SK-N-SH treated with all-trans-retinoic acid at 6 μM for 48 hours (cell line): ENCODE results near the gene PRKACA.

Experiments
- ATAC-seq: fragments of 200-7000 bp; cut with Tn5 transposase; 3 replicates; pipeline ENCODE4 v1.9.1; 2020; ENCODE audit warnings: mild to moderate bottlenecking, moderate library complexity
- BACH2 ChIP-seq: fragments of 250-450 bp; sonication (Bioruptor Pico); IDR thresholded peaks from 2 replicates; pipeline ENCODE4 v1.9.0; 2021; ENCODE audit warnings: mild to moderate bottlenecking, borderline replicate concordance
- CSDC2 ChIP-seq: fragments of 250-450 bp; sonication (Bioruptor Pico); IDR thresholded peaks from 2 replicates; pipeline ENCODE4 v1.5.0; 2020; ENCODE audit warnings: mild to moderate bottlenecking, moderate library complexity
- ESRRG ChIP-seq: fragments of 250-450 bp; sonication (Bioruptor Pico); IDR thresholded peaks from 2 replicates; pipeline ENCODE4 v1.6.1; 2021; ENCODE audit warnings: mild to moderate bottlenecking
- GLIS3 ChIP-seq: fragments of 250-450 bp; sonication (Bioruptor Pico); IDR thresholded peaks from 2 replicates; pipeline ENCODE4 v1.5.0; 2020; ENCODE audit warnings: mild to moderate bottlenecking, moderate library complexity
- ISL1 ChIP-seq: fragments of 250-450 bp; sonication (Bioruptor Pico); IDR thresholded peaks from 2 replicates; pipeline ENCODE4 v2.1.2; 2022; ENCODE audit warnings: mild to moderate bottlenecking, moderate library complexity
- OSR1 ChIP-seq: fragments of 250-450 bp; sonication (Bioruptor Pico); IDR thresholded peaks from 2 replicates; pipeline ENCODE4 v1.8.0; 2022; ENCODE audit warnings: moderate library complexity, mild to moderate bottlenecking, inconsistent platforms
- PPARA ChIP-seq: fragments of 250-450 bp; sonication (Bioruptor Pico); IDR thresholded peaks from 2 replicates; pipeline ENCODE4 v1.5.0; 2020; ENCODE audit warnings: mild to moderate bottlenecking, borderline replicate concordance
- SNAI2 ChIP-seq: fragments of 250-450 bp; sonication (Bioruptor Pico); IDR thresholded peaks from 2 replicates; pipeline ENCODE4 v1.5.0; 2020; ENCODE audit warnings: mild to moderate bottlenecking, moderate library complexity
- TCF4 ChIP-seq: fragments of 250-450 bp; sonication (Bioruptor Pico); IDR thresholded peaks from 2 replicates; pipeline ENCODE4 v1.8.0; 2021; ENCODE audit warnings: mild to moderate bottlenecking, moderate library complexity, borderline replicate concordance
- TOX ChIP-seq: fragments of 250-450 bp; sonication (Bioruptor Pico); IDR thresholded peaks from 2 replicates; pipeline ENCODE4 v1.8.0; 2021; ENCODE audit warnings: mild to moderate bottlenecking, moderate library complexity, borderline replicate concordance
- ZC3H10 ChIP-seq: fragments of 250-450 bp; sonication (Bioruptor Pico); IDR thresholded peaks from 2 replicates; pipeline ENCODE4 v1.5.1; 2021; ENCODE audit warnings: mild to moderate bottlenecking, moderate library complexity
- ZFP30 ChIP-seq: fragments of 450-650 bp; formaldehyde crosslinking; IDR thresholded peaks from 2 replicates; pipeline ENCODE4 v1.5.0; 2022; ENCODE audit warnings: mild to moderate bottlenecking, moderate library complexity
- ZNF565 ChIP-seq: fragments of 450-650 bp; formaldehyde crosslinking; conservative IDR thresholded peaks from 2 replicates; pipeline ENCODE4 v1.5.0; 2020; ENCODE audit warnings: low read depth, mild to moderate bottlenecking, moderate library complexity
- ZNF70 ChIP-seq: fragments of 450-650 bp; formaldehyde crosslinking; IDR thresholded peaks from 2 replicates; pipeline ENCODE4 v1.5.0; 2020; ENCODE audit warnings: mild to moderate bottlenecking, moderate library complexity
- TF ChIP-seq, protein P1 (sequence below): fragments of 250-450 bp; sonication (Bioruptor Pico); IDR thresholded peaks from 2 replicates; pipeline ENCODE4 v1.5.1; 2021; ENCODE audit warnings: mild to moderate bottlenecking, moderate library complexity
- TF ChIP-seq, protein P2 (sequence below): fragments of 250-450 bp; sonication (Bioruptor Pico); IDR thresholded peaks from 2 replicates; pipeline ENCODE4 v1.5.0; 2020; ENCODE audit warnings: mild to moderate bottlenecking, moderate library complexity
- TF ChIP-seq, protein P3 (sequence below): fragments of 250-450 bp; sonication (Bioruptor Pico); IDR thresholded peaks from 2 replicates; pipeline ENCODE4 v1.5.1; 2020; ENCODE audit warnings: low read depth, mild to moderate bottlenecking, moderate library complexity

PRKACA gene

DNA sequence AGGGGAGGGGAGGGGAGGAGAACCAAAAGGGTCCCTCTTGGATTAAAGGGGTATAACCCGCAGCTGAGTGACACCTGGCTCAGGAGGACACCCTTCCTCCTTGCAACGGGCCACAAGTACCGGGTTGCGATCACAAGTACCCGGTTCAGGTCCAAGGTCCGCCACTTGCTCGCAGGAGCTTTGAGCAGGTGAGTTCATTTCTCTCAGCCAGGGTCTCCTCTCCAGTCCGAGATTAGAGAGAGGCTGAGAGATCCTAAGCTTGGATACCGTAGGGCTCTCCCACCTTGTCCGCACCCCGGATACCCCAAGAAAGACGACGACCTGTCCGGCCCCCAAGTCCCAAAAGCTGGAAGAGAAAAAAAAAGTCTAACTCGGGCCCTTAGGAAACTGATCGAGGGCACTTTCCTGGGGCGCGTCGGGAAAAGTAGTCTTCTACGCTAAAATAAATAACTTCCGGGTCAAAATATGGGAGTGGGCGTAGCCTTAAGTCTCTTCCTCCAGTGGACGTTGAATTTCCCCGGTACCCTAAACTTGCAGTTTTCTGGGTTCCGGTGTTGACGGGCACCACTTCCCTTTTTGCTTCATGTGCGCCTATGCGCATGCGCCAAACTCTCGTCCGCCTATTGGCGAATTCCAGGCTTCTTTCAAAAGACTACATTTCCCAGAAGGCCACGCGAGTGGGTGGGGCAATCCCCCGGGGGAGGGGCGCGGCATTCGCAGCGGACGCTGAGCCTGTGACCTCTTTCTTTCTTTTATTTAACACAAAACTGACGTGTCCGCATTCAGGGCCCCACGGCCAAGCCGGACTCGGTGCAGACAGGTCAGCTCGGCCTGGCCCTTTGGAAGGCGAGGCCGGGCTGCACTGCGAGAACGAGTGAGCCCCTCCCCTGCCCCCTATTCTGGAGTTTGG, 36.4 kb downstream of the PRKACA start:
- TF ChIP-seq SNAI2 (CRISPR knock-in tag) = no peak
- TF ChIP-seq ZC3H10 (CRISPR knock-in tag) = no peak
- TF ChIP-seq GLIS3 (CRISPR knock-in tag) = no peak
- ATAC-seq = peak; percentile 96

DNA sequence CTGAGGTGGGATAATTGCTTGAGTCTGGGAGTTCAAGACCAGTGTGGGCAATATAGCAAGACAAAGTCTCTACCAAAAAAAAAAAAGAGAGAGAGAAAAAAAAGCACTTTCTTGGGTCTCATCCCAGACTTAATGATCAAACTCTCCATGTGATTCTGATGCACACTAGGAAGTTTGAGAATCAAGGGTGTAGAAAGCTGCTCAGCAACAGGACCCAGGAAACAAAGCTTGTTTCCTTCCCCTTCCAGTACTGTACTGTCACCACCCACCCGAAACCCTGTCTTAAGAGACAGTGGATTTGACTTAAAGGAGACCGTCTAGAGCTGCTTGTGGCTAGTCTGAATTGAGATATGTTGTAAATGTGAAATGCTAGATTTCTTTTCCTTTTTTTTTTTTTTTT, 39.2 kb downstream of the PRKACA start:
- no peak for ATAC-seq
- TF ChIP-seq, protein P1, sequence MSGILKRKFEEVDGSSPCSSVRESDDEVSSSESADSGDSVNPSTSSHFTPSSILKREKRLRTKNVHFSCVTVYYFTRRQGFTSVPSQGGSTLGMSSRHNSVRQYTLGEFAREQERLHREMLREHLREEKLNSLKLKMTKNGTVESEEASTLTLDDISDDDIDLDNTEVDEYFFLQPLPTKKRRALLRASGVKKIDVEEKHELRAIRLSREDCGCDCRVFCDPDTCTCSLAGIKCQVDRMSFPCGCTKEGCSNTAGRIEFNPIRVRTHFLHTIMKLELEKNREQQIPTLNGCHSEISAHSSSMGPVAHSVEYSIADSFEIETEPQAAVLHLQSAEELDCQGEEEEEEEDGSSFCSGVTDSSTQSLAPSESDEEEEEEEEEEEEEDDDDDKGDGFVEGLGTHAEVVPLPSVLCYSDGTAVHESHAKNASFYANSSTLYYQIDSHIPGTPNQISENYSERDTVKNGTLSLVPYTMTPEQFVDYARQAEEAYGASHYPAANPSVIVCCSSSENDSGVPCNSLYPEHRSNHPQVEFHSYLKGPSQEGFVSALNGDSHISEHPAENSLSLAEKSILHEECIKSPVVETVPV (CRISPR knock-in tag) = no peak
- TF ChIP-seq OSR1 (CRISPR knock-in tag) (no peak), BACH2 (CRISPR knock-in tag) (no peak), ZNF565 (CRISPR knock-in tag) (no peak), TCF4 (CRISPR knock-in tag) (no peak), PPARA (CRISPR knock-in tag) (no peak), ZC3H10 (CRISPR knock-in tag) (no peak), ESRRG (CRISPR knock-in tag) (no peak), CSDC2 (CRISPR knock-in tag) (no peak)
- TF ChIP-seq, protein P2, sequence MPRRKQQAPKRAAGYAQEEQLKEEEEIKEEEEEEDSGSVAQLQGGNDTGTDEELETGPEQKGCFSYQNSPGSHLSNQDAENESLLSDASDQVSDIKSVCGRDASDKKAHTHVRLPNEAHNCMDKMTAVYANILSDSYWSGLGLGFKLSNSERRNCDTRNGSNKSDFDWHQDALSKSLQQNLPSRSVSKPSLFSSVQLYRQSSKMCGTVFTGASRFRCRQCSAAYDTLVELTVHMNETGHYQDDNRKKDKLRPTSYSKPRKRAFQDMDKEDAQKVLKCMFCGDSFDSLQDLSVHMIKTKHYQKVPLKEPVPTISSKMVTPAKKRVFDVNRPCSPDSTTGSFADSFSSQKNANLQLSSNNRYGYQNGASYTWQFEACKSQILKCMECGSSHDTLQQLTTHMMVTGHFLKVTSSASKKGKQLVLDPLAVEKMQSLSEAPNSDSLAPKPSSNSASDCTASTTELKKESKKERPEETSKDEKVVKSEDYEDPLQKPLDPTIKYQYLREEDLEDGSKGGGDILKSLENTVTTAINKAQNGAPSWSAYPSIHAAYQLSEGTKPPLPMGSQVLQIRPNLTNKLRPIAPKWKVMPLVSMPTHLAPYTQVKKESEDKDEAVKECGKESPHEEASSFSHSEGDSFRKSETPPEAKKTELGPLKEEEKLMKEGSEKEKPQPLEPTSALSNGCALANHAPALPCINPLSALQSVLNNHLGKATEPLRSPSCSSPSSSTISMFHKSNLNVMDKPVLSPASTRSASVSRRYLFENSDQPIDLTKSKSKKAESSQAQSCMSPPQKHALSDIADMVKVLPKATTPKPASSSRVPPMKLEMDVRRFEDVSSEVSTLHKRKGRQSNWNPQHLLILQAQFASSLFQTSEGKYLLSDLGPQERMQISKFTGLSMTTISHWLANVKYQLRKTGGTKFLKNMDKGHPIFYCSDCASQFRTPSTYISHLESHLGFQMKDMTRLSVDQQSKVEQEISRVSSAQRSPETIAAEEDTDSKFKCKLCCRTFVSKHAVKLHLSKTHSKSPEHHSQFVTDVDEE (CRISPR knock-in tag) = no peak
- TF ChIP-seq, all 23 proteins: peak for 0

DNA sequence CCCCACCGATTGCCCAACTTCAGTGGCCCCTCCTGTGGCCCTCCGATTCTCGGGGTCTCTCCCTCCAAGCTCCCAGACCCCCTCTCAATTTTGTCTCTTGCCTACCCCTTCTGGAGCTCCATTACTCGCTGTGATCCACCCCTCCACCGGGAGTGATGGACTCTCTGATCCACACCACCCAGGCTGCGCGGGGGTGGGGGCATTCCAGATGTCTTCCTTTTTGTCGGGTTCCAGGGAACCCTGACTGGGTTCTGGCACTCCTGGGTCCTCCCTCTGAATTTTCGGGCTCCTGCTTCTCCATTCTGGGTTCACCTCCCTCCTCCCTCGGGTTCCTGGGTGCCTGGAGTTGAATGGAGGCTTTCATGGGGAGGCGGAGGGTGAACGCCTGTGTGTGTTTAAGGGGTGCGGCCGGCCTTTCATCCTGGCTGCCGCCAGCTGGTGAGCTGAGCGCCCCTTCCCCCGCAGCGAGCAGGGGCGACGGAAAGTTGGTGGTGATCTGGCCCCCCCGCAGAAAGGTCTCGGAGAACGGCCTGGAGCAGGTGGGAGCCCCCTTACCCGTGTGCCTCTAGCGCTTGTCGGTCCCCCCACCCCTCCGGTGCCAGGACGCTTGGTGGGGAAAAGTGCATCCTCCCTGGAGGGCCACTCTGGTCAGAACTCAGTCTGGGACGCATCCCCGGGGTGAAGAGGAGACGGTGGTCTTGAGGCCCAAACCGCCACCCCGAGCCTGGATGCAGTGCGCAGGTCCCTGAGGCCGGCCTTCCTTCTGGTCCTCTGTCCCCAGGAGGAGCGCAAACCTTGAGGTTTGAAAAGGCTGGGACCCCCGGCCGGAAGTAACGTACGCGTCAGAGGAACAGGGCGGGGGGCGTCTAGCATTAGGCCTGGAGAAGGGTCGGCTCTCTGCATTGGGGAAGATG, 43.4 kb downstream of the PRKACA start:
- ATAC-seq = peak; percentile 24
- TF ChIP-seq TOX (CRISPR knock-in tag) (no peak), TCF4 (CRISPR knock-in tag) (no peak), ZFP30 (no peak), GLIS3 (CRISPR knock-in tag) (no peak), ISL1 (no peak), ZNF70 (CRISPR knock-in tag) (no peak)
- TF ChIP-seq, protein P3, sequence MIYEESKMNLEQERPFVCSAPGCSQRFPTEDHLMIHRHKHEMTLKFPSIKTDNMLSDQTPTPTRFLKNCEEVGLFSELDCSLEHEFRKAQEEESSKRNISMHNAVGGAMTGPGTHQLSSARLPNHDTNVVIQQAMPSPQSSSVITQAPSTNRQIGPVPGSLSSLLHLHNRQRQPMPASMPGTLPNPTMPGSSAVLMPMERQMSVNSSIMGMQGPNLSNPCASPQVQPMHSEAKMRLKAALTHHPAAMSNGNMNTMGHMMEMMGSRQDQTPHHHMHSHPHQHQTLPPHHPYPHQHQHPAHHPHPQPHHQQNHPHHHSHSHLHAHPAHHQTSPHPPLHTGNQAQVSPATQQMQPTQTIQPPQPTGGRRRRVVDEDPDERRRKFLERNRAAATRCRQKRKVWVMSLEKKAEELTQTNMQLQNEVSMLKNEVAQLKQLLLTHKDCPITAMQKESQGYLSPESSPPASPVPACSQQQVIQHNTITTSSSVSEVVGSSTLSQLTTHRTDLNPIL (CRISPR knock-in tag) = no peak
- TF ChIP-seq, protein P2 (CRISPR knock-in tag) = no peak
